IMR-90 (cell line): ENCODE data around the gene ERGIC1. TPM values are rescaled to one million over a fixed set of nuclear protein-coding genes. Genes with fewer than 3 reads are reported as not detected.

Source experiments
- ATAC-seq: fragments of 200-7000 bp; cut with Tn5 transposase; 2 replicates; pipeline ENCODE4 v1.9.1; 2020; ENCODE audit warnings: low read depth, mild to moderate bottlenecking, moderate library complexity
- BruUV-seq: library from RNA; stranded (reverse); fragments of 400-500 nt; replicated peaks from 2 replicates; lab custom pipeline; 2021; lab: Mats Ljungman, UMichigan
- CTCF ChIA-PET: fragments of 300-600 bp; formaldehyde crosslinking; extraction: SDS; loops from one replicate; lab custom pipeline; 2021; ENCODE audit warnings: antibody characterized with exemption; lab: Yijun Ruan, JAX
- POLR2A ChIA-PET: fragments of 300-600 bp; sonication (Branson Sonifier 250); formaldehyde crosslinking; loops from one replicate; lab custom pipeline; 2022; ENCODE audit warnings: antibody characterized with exemption; ENCODE audit not compliant: unreplicated experiment; lab: Charles Lee
- DNase-seq: peaks from one replicate; pipeline ENCODE4 v3.0.0; 2013
- H2AFZ ChIP-seq: replicated peaks from 2 replicates; pipeline ENCODE3; 2013; ENCODE audit warnings: low read length, mild to moderate bottlenecking; ENCODE audit not compliant: poor library complexity
- H2AK5ac ChIP-seq: 2 replicates; pipeline ENCODE4 v1.6.1; 2013; ENCODE audit warnings: low read depth, low read length, inconsistent platforms
- H2AK9ac ChIP-seq: replicated peaks from 2 replicates; pipeline ENCODE3; 2013; ENCODE audit warnings: mild to moderate bottlenecking, low read depth, low read length, moderate library complexity; ENCODE audit not compliant: poor library complexity
- H2BK120ac ChIP-seq: 2 replicates; pipeline ENCODE4 v1.6.1; 2013; ENCODE audit warnings: low read depth, low read length, inconsistent platforms
- H2BK15ac ChIP-seq: 3 replicates; pipeline ENCODE4 v1.6.1; 2013; ENCODE audit warnings: low read depth, low read length, inconsistent platforms
- H2BK20ac ChIP-seq: 2 replicates; pipeline ENCODE4 v1.6.1; 2013; ENCODE audit warnings: low read depth, mild to moderate bottlenecking, inconsistent platforms, low read length, moderate library complexity
- H2BK5ac ChIP-seq: 2 replicates; pipeline ENCODE4 v1.6.1; 2013; ENCODE audit warnings: mild to moderate bottlenecking, low read depth, low read length, inconsistent platforms; ENCODE audit not compliant: poor library complexity, severe bottlenecking
- H3K14ac ChIP-seq: replicated peaks from 2 replicates; pipeline ENCODE4 v1.6.1; 2013; ENCODE audit warnings: low read depth, low read length, inconsistent platforms
- H3K18ac ChIP-seq: 2 replicates; pipeline ENCODE4 v1.6.1; 2013; ENCODE audit warnings: low read depth, low read length, control low read depth
- H3K23ac ChIP-seq: 2 replicates; pipeline ENCODE4 v1.6.1; 2013; ENCODE audit warnings: low read depth, low read length, inconsistent platforms
- H3K27ac ChIP-seq: 2 replicates; pipeline ENCODE4 v1.5.1; 2013; ENCODE audit warnings: mild to moderate bottlenecking, control low read depth, low read length; ENCODE audit not compliant: insufficient read depth
- H3K27me3 ChIP-seq: 2 replicates; pipeline ENCODE4 v1.6.1; 2013; ENCODE audit warnings: low read length; ENCODE audit not compliant: control insufficient read depth, insufficient read depth
- H3K36me3 ChIP-seq: 2 replicates; pipeline ENCODE4 v1.6.1; 2013; ENCODE audit warnings: low read length, mixed read lengths; ENCODE audit not compliant: control insufficient read depth, insufficient read depth
- H3K4ac ChIP-seq: 2 replicates; pipeline ENCODE4 v1.6.1; 2013; ENCODE audit warnings: low read depth, low read length, inconsistent platforms
- H3K4me1 ChIP-seq: 2 replicates; pipeline ENCODE4 v1.6.1; 2013; ENCODE audit warnings: low read length, mixed read lengths; ENCODE audit not compliant: control insufficient read depth, insufficient read depth
- H3K4me2 ChIP-seq: 2 replicates; pipeline ENCODE4 v1.6.1; 2013; ENCODE audit warnings: low read depth, mild to moderate bottlenecking, control low read depth, low read length, moderate library complexity
- H3K4me3 ChIP-seq: 2 replicates; pipeline ENCODE4 v1.5.1; 2013; ENCODE audit warnings: low read depth, mild to moderate bottlenecking, control low read depth, low read length, moderate library complexity; ENCODE audit not compliant: insufficient read depth
- H3K56ac ChIP-seq: 2 replicates; pipeline ENCODE4 v1.6.1; 2013; ENCODE audit warnings: low read length, inconsistent platforms; ENCODE audit not compliant: insufficient read depth; ENCODE audit errors: extremely low read depth
- H3K79me1 ChIP-seq, 2 experiments: 2 replicates each; pipeline ENCODE4 v1.6.1; 2013; ENCODE audit warnings: low read length in 2 of 2, inconsistent platforms in 1 of 2, low read depth in 1 of 2
- H3K9ac ChIP-seq: 2 replicates; pipeline ENCODE4 v1.6.1; 2013; ENCODE audit warnings: low read depth, low read length, control low read depth
- H3K9me1 ChIP-seq: 2 replicates; pipeline ENCODE4 v1.6.1; 2013; ENCODE audit warnings: low read length, inconsistent platforms; ENCODE audit not compliant: insufficient read depth
- H3K9me3 ChIP-seq: 2 replicates; pipeline ENCODE4 v1.6.1; 2013; ENCODE audit warnings: low read length; ENCODE audit not compliant: control insufficient read depth, insufficient read depth
- H4K20me1 ChIP-seq: 2 replicates; pipeline ENCODE4 v1.6.1; 2013; ENCODE audit warnings: low read length, inconsistent platforms; ENCODE audit not compliant: insufficient read depth
- H4K5ac ChIP-seq: 2 replicates; pipeline ENCODE4 v1.6.1; 2013; ENCODE audit warnings: mild to moderate bottlenecking, low read depth, low read length, control low read depth
- H4K8ac ChIP-seq, 2 experiments: 2 replicates each; pipeline ENCODE4 v1.6.1; 2013; ENCODE audit warnings: low read depth in 2 of 2, low read length in 2 of 2, control low read depth in 1 of 2, inconsistent platforms in 1 of 2
- H4K91ac ChIP-seq: 2 replicates; pipeline ENCODE4 v1.6.1; 2013; ENCODE audit warnings: low read depth, low read length, inconsistent platforms; ENCODE audit not compliant: insufficient read depth
- BHLHE40 ChIP-seq: fragments of 150-350 bp; IDR thresholded peaks from 2 replicates; pipeline ENCODE4 v1.6.1; 2016; ENCODE audit warnings: mild to moderate bottlenecking, low read depth, low read length
- CHD1 ChIP-seq: IDR thresholded peaks from 2 replicates; pipeline ENCODE4 v1.6.1; 2012; ENCODE audit warnings: low read depth, low read length, improper control_type of control experiment
- MAFK ChIP-seq: IDR thresholded peaks from 2 replicates; pipeline ENCODE4 v1.6.1; 2012; ENCODE audit warnings: low read depth, low read length, improper control_type of control experiment
- MAZ ChIP-seq: IDR thresholded peaks from 2 replicates; pipeline ENCODE4 v1.6.1; 2012; ENCODE audit warnings: low read depth, mild to moderate bottlenecking, low read length, improper control_type of control experiment, moderate library complexity, borderline replicate concordance
- MXI1 ChIP-seq: IDR thresholded peaks from 2 replicates; pipeline ENCODE4 v1.6.1; 2012; ENCODE audit warnings: low read depth, mild to moderate bottlenecking, low read length, moderate library complexity, borderline replicate concordance
- NFE2L2 ChIP-seq: fragments of 150-350 bp; IDR thresholded peaks from 2 replicates; pipeline ENCODE4 v1.6.1; 2016; ENCODE audit warnings: low read depth, mild to moderate bottlenecking, low read length
- POLR2A ChIP-seq: IDR thresholded peaks from 2 replicates; pipeline ENCODE4 v1.6.1; 2012; ENCODE audit warnings: mild to moderate bottlenecking, low read depth, low read length
- RAD21 ChIP-seq: IDR thresholded peaks from 2 replicates; pipeline ENCODE4 v1.6.1; 2012; ENCODE audit warnings: low read length, improper control_type of control experiment
- RCOR1 ChIP-seq: IDR thresholded peaks from 2 replicates; pipeline ENCODE4 v1.6.1; 2012; ENCODE audit warnings: mild to moderate bottlenecking, low read length, improper control_type of control experiment; ENCODE audit not compliant: insufficient replicate concordance
- SMC3 ChIP-seq: fragments of 150-350 bp; IDR thresholded peaks from 2 replicates; pipeline ENCODE4 v1.6.1; 2016; ENCODE audit warnings: low read depth, mild to moderate bottlenecking, antibody characterized with exemption, low read length, moderate library complexity
- WGBS, 2 experiments: methylation state at CpG; one replicate each; pipeline versions ENCODE4 v1.1.5 to v1.1.7; 2013; ENCODE audit warnings: missing lambda C conversion rate in 2 of 2; ENCODE audit not compliant: insufficient read length in 1 of 2; ENCODE audit errors: extremely low coverage in 2 of 2; 5-methylcytosine and 5-hydroxymethylcytosine counted together
- dilution Hi-C: fragments of 300-500 bp; cut with HindIII; formaldehyde crosslinking; loops from one replicate; pipeline ENCODE4 v1.14.3; 2018; ENCODE audit warnings: low sequenced_read_pairs; ENCODE audit not compliant: unreplicated experiment
- in situ Hi-C: fragments of 300-500 bp; cut with MboI; formaldehyde crosslinking; loops from 3 replicates; pipeline ENCODE4 v1.14.3; 2019; ENCODE audit warnings: low sequenced_read_pairs, inconsistent platforms, mixed read lengths
- intact Hi-C: fragments of 100-400 bp; cut with micrococcal nuclease; formaldehyde crosslinking; loops from 2 replicates; pipeline ENCODE4 v1.10.0; 2022
- polyA plus RNA-seq, 3 experiments: library from polyadenylated mRNA; depleted of rRNA; stranded (reverse); fragments of >200 nt; gene quantifications; 2 replicates each; pipeline ENCODE4 v1.2.3, GENCODE V29; 2012; ENCODE audit warnings: low replicate concordance in 1 of 3
- total RNA-seq: library from RNA; depleted of rRNA; stranded (reverse); fragments of >200 nt; gene quantifications from 2 replicates; pipeline ENCODE4 v1.2.3, GENCODE V29; 2012
- TF ChIP-seq, protein P1 (sequence below): fragments of 150-350 bp; IDR thresholded peaks from 2 replicates; pipeline ENCODE4 v1.6.1; 2016; ENCODE audit warnings: low read depth, mild to moderate bottlenecking, low read length, moderate library complexity, borderline replicate concordance
- TF ChIP-seq, protein P2 (sequence below): fragments of 150-350 bp; IDR thresholded peaks from 2 replicates; pipeline ENCODE4 v1.6.1; 2017; ENCODE audit warnings: mild to moderate bottlenecking, antibody characterized with exemption, low read length, low read depth
- TF ChIP-seq, protein P3 (sequence below): conservative IDR thresholded peaks from 2 replicates; pipeline ENCODE4 v1.5.1; 2012; ENCODE audit warnings: mild to moderate bottlenecking, low read depth, low read length, improper control_type of control experiment

Gene ERGIC1
- total and polyA plus RNA-seq, 2 of the 4 experiments (the other 2 are of a cell fraction), result 134 to 192 TPM

DNA sequence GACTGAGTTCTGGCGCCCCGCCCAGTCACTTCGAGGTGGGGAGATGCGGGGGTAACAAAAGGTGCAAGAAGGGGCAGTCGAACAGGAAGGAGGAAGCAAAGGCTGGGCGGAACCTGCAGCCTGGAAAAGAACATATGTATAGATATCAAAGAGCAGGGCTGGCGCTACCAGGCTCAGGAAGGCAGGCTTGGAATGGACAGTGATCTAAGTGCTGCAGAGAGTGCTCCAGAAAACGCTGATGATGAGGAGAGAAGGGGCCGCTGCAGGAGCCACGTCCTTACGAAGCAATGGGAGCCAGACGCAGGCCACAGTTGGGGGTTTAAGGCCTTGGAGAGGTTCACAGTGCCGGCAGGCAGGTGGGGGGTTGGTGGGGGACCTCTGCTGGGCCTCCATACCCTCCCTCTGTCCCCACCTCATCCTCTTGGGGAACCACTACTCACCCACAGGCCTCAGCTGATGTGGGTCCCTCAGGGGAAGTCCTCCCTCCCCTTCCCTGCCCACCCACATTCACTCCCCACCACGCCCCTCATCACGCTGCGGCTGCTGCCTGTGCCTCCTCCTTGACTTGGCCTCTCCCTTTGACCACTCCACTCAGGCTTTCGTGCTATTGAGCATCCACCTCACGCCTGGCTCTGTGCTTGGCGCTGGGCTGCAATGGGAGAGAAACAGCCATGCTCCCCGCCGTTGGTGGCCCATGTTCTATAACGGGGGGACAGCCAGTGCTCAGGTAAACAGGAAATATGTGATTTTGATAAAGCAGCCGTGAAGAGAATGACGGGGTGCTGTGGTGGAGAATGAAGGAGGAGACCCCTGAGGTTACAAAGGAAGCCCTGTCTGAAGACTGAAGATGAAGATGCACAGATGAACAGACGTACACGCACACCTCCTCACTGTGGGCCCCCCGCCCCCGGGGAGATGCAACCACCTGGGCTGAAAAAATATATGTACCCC lies 84.6 kb downstream of the ERGIC1 start:
- Histone ChIP-seq H3K18ac (peak overlapping the region; percentile 33), H3K36me3 (peaks cover 47% of the 10 kb centered on the region), H4K91ac (peak overlapping the region; percentile 99), H3K9me1 (peaks cover 23% of the 10 kb centered on the region), H3K4me3 (no peak overlapping the region), H3K56ac (no peak overlapping the region), H2AFZ (no peak overlapping the region), H2BK120ac (peak overlapping the region; percentile 99), H4K5ac (peak overlapping the region; percentile 82; the same call in 1 of the 2 replicates), H3K23ac (no peak overlapping the region), H2AK5ac (peak overlapping the region; percentile 100), H3K9me3 (no peaks in the 10 kb centered on the region), H2BK15ac (peak overlapping the region; percentile 95; the same call in 2 of the 3 replicates), H4K8ac (peak overlapping the region; percentile 91), H3K4ac (peak overlapping the region; percentile 99), H3K4me1 (peaks cover 22% of the 10 kb centered on the region), H3K9ac (no peak overlapping the region), H3K14ac (peak overlapping the region; percentile 94; the same call in 1 of the 2 replicates), H2BK20ac (peak overlapping the region; percentile 98), H3K27ac (peak overlapping the region; percentile 91), H3K27me3 (no peaks in the 10 kb centered on the region), H3K4me2 (no peak overlapping the region), H2AK9ac (peak overlapping the region; percentile 53), H4K20me1 (no peaks in the 10 kb centered on the region), H3K79me1 (peaks cover 11 to 76% of the 10 kb centered on the region in 2 experiments; a peak in 3 of 4 replicates), H2BK5ac (peak overlapping the region; percentile 98)
- DNase-seq (no peak), ATAC-seq (no peak)
- dilution Hi-C loops, result no loop called here
- ChIA-PET CTCF (no interaction called here), POLR2A (interaction anchor here (1.4 kb wide), 1 partner anchor 147 kb away, joined by 3 read pairs; the partner anchor contains the start of gene DUSP1)
- no TSS peak for BruUV-seq
- in situ Hi-C loops, result no loop called here
- 86% methylated on average over 14 of the region's 28 CpGs; no CpG with 5 or more reads in 1 of the 2 experiments for WGBS, 2 experiments
- intact Hi-C loops, result no loop called here
- TF ChIP-seq RCOR1 (no peak), CHD1 (no peak), RAD21 (no peak), MAFK (no peak), POLR2A (no peak), SMC3 (no peak), MAZ (no peak), NFE2L2 (no peak), BHLHE40 (no peak), MXI1 (no peak)
- TF ChIP-seq, protein P1, sequence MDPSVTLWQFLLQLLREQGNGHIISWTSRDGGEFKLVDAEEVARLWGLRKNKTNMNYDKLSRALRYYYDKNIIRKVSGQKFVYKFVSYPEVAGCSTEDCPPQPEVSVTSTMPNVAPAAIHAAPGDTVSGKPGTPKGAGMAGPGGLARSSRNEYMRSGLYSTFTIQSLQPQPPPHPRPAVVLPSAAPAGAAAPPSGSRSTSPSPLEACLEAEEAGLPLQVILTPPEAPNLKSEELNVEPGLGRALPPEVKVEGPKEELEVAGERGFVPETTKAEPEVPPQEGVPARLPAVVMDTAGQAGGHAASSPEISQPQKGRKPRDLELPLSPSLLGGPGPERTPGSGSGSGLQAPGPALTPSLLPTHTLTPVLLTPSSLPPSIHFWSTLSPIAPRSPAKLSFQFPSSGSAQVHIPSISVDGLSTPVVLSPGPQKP, result no peak
- TF ChIP-seq, protein P2, sequence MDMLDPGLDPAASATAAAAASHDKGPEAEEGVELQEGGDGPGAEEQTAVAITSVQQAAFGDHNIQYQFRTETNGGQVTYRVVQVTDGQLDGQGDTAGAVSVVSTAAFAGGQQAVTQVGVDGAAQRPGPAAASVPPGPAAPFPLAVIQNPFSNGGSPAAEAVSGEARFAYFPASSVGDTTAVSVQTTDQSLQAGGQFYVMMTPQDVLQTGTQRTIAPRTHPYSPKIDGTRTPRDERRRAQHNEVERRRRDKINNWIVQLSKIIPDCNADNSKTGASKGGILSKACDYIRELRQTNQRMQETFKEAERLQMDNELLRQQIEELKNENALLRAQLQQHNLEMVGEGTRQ, result no peak
- TF ChIP-seq, protein P3, sequence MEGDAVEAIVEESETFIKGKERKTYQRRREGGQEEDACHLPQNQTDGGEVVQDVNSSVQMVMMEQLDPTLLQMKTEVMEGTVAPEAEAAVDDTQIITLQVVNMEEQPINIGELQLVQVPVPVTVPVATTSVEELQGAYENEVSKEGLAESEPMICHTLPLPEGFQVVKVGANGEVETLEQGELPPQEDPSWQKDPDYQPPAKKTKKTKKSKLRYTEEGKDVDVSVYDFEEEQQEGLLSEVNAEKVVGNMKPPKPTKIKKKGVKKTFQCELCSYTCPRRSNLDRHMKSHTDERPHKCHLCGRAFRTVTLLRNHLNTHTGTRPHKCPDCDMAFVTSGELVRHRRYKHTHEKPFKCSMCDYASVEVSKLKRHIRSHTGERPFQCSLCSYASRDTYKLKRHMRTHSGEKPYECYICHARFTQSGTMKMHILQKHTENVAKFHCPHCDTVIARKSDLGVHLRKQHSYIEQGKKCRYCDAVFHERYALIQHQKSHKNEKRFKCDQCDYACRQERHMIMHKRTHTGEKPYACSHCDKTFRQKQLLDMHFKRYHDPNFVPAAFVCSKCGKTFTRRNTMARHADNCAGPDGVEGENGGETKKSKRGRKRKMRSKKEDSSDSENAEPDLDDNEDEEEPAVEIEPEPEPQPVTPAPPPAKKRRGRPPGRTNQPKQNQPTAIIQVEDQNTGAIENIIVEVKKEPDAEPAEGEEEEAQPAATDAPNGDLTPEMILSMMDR, result no peak
